NCI-H1092 treated with DMSO at 0.1 percent for 48 hours (cell line): ENCODE measurements around the gene TRIP6.
"Not testable (repeated sequence)": the region's sequence is repeated elsewhere in the genome, so short reads cannot be mapped to it uniquely, and the experiment has no call there.

Source experiments
- DNase-seq: peaks from one replicate; lab custom pipeline; 2025; lab: John Stamatoyannopoulos, UW

The TRIP6 gene

GRCh38 chr7:100914208-100914878, 47.2 kb downstream of the TRIP6 start:
- DNase-seq: no peak

- no peak for DNase-seq
Measured at GRCh38 chr7:100914879-100915447, 47.8 kb downstream of the TRIP6 start.

- DNase-seq: not testable (repeated sequence)
Measured at GRCh38 chr7:100919335-100919734, 52.1 kb downstream of the TRIP6 start.

GRCh38 chr7:100919779-100920437, 52.7 kb downstream of the TRIP6 start:
- not testable (repeated sequence) for DNase-seq

GRCh38 chr7:100921039-100921438, 53.9 kb downstream of the TRIP6 start:
- DNase-seq: no peak
